Activated CD4-positive, alpha-beta T cell treated with anti-CD3 and anti-CD28 coated beads for 24 hours (primary cell): ENCODE results near the gene VSNL1.

ENCODE experiments used
- DNase-seq, 2 donors: peaks; one replicate each; pipeline ENCODE4 v3.0.0-alpha.2; 2020; ENCODE audit warnings: low read depth in 2 of 2

Gene VSNL1

DNA sequence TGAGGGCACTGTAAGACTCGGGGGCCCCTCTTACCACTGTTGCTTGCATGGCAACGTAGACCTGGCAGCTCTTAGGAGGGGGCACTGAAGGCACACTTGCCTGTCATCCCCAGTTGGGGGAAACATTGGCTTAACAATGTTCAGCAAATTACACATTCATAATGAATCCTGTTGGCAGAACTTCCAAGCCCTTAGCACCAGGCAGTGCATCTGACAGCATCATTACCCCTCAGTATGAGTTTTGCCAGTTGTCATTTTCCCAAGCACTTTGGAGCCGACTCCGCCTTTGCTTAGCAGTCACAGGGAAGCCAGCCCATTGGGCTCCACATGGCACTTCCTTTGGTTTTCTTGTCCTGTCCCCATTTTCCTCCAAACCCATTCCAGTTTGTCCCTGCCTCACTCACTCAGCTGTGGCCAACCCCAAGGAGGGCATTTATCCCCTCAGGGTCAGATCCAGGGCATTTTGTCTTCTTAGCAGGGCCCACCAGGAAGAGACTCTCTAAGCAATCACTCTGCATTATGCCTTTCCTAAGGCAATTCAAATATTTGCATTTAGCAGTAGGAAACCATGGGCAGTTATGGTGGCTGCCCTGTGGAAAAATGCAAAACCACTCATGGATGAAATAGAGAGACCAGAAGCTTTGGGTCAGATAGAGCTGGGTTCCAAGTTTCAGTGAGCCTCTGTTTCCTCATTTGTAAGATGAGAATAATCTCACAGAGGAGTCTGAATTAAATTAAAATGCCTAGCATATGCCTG is 73.9 kb downstream of the VSNL1 start:
- no peak for DNase-seq

DNA sequence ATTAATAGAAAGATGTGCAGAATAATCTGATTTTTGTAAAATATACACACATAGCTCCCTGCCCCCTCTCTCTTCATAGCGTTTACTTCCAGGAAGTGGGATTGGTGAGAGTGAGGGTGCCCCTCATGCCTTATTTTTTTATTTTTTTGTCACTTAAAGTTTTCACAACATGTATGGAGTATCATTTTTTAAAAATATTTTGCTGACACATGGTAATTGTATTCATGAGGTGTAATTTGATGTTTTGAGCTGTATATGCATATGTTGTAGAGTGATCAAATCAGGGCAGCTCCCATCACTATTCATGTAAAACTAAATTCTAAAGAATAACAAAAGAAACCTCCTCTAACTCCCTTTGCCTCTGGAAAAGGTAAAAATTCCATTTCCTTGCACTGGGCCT is 74.7 kb downstream of the VSNL1 start:
- DNase-seq, result no peak

GRCh38 chr2:17615728-17616351 is 75.3 kb downstream of the VSNL1 start:
- DNase-seq, result no peak

DNA sequence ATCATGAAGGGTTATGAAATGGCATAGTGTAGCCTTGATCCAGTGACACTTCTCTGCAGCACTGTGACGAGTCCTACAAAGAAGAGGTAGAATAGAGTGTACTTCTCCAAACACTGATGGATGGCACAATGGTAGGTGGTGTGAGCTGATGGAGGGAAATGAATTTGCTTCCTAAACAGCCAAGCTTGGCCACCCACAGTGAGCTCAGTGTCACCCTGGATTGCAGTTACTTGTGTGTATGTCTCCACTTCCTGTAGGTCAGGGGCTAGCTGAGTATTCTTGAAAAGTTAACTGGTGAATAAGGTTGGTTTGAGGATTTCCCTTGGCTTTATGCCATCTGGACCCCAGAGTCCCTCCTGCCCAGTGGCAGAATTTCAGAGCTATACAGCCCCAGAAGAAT is 75.9 kb downstream of the VSNL1 start:
- DNase-seq, result no peak

- DNase-seq, result no peak
Observed at GRCh38 chr2:17617516-17617915, 77.0 kb downstream of the VSNL1 start.

DNA sequence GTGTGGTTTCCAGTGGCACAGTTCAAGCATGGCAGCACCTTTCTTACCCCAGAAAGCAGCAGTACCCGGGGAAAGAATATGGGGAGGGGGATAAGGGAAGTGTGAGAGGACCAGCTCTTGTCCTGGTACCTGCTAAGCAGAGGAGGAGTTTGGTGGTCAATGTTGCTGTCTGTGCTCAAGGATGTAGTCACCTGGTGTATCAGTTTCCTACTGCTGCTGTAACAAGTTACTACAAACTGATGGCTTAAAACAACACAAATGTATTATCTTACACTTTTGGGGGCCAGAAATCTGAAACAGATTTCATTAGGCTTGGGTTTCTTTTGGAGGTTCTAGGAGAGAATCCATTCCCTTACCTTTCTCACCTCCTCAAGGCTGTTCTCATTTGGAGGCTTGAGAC is 77.5 kb downstream of the VSNL1 start:
- DNase-seq, result no peak

DNA sequence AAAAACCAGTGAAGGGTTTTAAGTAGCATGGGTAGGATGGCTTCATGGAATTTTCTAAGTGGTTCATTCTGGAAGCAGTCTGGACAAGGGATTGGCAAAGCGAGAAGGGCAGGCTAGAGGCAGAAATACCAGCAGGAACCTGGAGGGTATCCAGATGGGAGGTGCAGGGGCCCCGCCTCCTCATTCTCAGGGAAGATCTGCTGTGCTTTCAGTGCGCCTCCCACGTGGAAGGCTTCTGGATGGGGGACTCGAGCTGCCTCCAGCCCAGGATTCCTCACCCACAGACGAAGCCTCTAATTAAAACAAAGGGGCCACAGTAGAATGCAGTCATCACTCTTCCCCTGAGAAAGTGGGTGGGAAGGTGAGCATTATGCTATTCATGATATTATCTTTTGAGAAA is 79.8 kb downstream of the VSNL1 start:
- no peak for DNase-seq

DNA sequence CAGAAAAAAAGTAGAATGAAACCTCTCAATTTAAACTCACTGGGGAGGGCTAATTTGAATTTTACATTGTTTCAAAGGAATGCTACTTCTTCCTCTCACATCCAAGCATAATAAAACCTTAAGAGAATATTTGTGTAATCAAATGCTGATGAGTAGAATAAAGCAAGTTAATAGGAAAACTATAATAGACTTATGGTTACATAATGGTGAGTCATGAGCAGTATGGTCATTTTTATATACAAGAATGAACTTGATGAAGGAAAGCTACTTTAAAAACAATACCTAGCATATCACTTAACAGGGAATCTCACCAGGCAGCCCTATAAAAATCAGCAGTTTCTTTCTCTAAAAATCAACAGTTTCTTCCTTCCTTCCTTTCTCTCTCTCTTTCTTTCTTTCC is 80.3 kb downstream of the VSNL1 start:
- DNase-seq, result no peak

DNA sequence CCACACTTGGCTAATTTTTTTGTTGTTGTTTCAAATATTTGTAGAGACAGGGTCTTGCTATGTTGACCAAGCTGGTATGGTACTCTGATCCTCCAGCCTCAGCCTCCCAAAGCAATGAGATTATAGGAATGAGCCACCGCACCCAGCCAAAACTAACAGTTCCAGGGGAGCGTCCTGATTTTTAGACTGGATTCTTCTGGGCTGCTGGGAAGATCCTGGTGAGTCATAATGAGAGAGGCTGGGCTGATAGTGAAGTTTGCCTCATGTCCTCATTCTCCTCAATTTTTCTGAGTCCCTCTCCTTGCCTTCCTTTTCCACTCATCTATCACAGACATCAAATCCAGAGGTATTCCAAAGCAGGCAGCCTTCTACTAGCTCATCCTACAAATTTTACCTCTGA is 81.3 kb downstream of the VSNL1 start:
- no peak for DNase-seq

DNA sequence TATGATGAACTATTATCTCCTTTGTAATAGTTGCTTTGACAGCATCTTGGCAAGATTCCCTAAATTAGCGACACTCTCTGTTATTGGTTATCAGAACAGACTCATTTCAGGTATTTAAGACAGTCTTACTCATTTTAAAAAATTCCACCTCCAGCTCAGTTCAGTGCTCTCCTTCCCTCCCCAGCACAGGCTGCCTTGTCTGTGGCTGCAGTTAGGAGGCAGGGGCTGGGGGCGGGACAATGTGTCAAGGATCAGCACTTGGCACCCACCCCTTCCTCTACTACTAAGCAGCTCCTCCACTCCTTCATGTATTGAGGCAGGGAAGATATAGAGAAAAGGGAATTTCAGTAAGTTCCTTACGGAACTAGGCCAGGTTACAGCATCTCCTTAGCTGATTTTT is 85.0 kb downstream of the VSNL1 start:
- DNase-seq, result no peak

DNA sequence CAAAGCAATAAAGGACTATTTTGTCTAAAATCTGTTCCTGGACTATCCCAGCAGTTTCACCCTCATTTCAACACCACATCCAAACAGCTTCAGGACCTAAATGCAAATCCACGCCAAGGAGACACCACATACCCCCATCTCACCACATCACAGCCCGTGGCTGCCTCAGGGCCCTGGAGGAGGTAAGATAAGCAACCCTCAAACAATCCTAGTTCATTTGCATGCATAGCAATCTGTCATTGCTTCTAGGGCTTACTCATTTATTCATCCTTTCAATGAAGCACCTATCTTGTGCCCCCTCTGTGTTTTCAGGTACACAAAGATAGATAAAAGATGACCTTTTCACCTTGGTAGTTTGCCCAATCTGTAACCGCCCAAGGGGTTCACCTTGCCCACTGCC is 86.5 kb downstream of the VSNL1 start:
- no peak for DNase-seq

GRCh38 chr2:17627434-17627833 is 86.9 kb downstream of the VSNL1 start:
- DNase-seq, result no peak

DNA sequence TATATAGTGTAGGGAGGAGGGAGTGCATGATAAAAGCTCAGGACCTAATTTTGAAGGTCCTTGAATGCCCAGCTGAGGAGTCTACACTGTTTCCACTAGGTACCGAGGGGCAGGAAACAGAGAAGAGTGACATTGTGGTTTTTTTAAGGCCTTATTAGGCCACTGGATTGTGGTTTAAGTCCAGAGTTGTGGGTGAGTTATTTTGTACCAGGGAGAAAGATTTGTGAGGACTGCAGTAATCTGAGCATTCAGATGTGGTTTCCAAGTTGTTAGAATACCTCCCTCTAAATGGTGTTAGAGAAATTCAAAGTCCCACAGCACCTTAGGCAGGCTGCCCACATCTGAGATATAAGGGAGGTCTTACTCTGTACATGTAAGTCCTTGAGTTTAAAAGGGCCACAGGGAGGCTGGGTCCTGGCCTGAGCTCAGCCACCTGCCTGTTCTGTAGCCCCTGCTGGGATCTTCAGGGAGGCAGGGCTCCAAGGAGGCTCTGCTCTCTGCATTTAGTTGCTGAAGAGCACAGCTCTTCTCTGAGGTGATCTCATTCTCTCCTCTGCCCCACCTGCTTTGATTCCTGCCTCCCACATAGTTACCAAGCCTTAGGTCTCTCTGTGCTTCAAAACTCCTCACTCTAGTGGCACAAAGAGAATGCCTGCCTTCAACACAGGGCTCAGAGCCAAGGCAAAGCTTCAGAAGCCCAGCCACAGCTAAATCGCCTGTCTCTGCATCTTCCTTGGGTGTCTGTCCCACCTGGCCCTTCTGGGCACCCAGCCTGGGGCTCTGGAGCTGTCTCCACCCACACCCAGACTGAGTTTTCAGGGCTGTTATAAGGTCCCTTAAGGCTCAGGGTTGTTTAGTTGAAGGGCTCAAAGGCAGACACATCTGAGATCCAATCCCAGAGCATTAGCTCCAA is 88.1 kb downstream of the VSNL1 start:
- no peak for DNase-seq

DNA sequence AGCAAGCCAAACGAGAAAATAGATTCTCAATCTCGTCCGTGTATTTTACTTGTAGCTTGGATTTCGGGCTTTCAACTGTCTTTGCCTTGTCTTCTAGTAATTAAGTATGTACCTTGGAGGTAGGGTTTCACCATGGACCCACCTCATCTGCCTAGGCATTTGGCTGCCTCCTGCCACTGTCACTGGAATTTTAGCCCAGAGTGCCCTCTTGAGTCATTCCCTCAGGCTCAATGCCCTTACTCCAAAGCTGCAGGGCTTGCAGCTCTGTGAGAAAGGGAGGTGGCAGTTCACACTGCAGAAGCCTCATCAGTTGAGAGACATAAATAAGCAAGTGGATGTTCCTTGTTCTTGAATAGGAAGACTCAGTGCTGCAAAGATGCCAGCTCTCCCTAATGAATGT is 89.6 kb downstream of the VSNL1 start:
- no peak for DNase-seq

DNA sequence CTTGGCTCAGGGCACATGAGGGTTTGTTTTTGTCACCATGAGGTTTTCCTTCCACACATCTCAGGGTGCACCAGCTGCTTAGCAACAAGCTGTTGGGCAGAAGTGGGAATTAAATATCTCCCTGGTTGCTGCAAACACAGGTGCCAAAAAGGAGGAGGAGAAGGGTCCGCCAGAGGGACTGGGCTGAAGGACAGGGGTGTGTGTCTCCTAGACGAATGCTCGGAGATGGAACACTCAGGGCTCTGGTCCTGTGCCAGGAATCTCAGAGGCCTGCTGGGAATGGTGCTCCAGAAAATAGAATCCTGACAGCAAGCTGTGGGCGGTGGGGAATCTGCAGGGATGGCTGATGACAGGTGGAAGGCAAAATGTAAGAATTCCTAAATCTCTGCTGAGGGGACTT is 94.5 kb downstream of the VSNL1 start:
- no peak for DNase-seq

GRCh38 chr2:17636257-17636656 is 95.8 kb downstream of the VSNL1 start:
- DNase-seq, result no peak

GRCh38 chr2:17637131-17637906 is 96.8 kb downstream of the VSNL1 start:
- no peak for DNase-seq

DNA sequence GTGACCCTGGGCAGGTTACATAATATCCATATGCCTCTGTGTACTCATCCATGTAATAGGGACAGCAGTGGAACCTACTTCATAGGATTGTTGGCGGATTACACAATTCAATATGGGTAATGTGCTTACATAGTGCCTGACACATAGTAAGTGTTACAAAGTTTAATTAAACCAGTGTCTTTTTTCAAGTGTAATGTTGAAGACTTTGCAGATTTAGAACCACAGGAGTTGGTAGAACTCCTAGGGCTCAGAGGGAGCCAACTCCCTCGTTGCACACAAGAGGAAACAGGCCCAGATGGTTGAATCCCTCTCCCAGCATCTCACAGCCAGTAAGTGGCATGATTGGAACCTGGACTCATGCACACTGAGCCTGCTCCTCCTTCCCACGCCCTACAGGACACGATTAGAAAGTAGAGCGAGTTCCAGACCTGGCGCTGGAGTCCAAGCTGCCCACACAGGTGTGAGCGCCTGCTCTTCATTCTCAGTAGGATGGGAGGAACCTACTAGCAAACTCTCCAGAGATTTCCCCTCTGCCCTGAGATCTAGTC is 97.8 kb downstream of the VSNL1 start:
- DNase-seq, result no peak

DNA sequence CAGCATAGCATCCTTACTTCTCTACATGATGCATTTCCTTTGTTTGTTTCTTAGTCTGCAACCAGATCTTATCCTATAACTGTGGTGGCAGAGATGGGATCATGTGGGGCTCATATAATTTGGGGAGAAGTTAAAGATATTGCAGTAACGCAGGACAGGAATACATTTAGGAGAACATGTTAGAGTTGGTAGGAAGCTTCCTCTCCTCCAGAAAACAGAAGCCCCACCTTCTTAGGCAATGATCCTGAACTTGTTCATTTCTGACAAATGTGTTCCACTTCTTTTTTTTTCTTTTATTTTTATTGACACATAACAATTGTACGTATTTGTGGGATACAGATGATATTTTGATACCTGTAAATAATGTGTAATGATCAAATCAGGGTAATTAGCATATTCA is 99.9 kb downstream of the VSNL1 start:
- DNase-seq, result no peak

DNA sequence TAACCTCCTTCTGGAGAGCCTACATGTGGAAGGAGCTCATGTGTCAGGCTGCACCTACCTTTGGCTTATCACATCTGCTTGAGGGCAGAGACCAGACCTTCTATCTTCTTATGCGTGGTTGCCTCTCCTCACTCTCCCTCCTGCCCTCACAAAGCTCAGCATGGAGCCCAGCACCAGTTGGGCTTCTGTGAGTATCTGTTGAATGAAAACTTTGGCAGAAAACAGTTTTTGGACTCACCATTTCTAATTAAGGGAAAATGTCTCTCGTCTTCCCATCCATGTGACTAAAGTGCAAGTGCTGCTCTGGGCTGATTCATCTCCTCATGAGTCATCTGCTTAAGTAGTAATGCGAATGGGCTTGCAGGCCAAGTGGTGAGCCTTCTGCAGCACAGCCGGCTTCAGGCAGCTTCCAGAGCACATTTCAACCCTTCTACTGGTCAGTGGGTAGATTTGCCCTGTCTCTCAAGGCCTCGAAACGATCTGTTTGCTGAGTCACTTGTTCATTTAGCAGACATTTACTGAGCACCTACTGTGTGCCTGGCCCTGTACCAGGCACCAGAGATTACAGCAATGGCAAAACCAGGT is 102.6 kb downstream of the VSNL1 start:
- peak in 1 of 2 donors; percentile 1 for DNase-seq

GRCh38 chr2:17644997-17645720 is 104.7 kb downstream of the VSNL1 start:
- no peak for DNase-seq
